Left ventricle myocardium superior (tissue), 1 donor: Measurements from ENCODE around the gene SEMA3G. TPM values are rescaled to one million over a fixed set of nuclear protein-coding genes. Genes with fewer than 3 reads are reported as not detected.
A peak's percentile ranks its signal among the peaks of the same experiment; 100 is the strongest.

ENCODE experiments used
- ATAC-seq: fragments of 200-7000 bp; cut with Tn5 transposase; one replicate; pipeline ENCODE4 v1.9.1; 2020; ENCODE audit warnings: mild to moderate bottlenecking, moderate library complexity
- DNase-seq: peaks from one replicate; pipeline ENCODE4 v3.0.0-alpha.2; 2020
- intact Hi-C: fragments of 100-400 bp; cut with micrococcal nuclease; formaldehyde crosslinking; loops from one replicate; pipeline ENCODE4 v1.11.0; 2022
- total RNA-seq: library from RNA; stranded (reverse); fragmentation: NEBNext Ultra II Directional; extraction: Animal tissue kit (Norgen Biotek cat#: 25700); gene quantifications from one replicate; pipeline ENCODE4 v1.2.1, GENCODE V29; 2021
- donor health status: DM: no; HTN: yes; CAD: no; lungs with severe emphysema.

The SEMA3G gene
- total RNA-seq, 1 donor from 2014 or later, result 9.1 TPM

- intact Hi-C loops, result no loop called here
- DNase-seq (no peak), ATAC-seq (no peak)
These were observed 2.3 kb downstream of the SEMA3G start for GRCh38 chr3:52442409-52443267.

- DNase-seq (no peak), ATAC-seq (no peak)
- intact Hi-C loops, result no loop called here
These were observed 3.1 kb downstream of the SEMA3G start for GRCh38 chr3:52441772-52442332.

- intact Hi-C loops, result no loop called here
- ATAC-seq (no peak), DNase-seq (no peak)
These were observed 3.7 kb downstream of the SEMA3G start for GRCh38 chr3:52441091-52441771.

- DNase-seq (no peak), ATAC-seq (no peak)
- intact Hi-C loops, result no loop called here
These were observed 4.2 kb downstream of the SEMA3G start for GRCh38 chr3:52440671-52441070.

DNA sequence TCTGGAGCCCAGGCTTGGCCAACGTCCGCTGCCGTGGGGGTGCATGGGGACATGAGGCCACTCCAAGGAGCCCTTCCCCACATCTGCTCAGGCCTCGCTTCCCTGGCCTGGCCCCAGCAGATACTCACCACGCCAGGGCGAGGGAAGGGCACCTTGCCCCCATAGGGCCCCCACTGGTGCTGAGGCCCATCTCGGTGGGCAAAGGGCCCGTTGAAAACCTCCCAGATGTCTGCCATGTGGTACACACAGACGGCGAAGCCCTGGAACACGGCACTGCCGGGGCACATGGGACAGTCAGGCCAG is 4.7 kb downstream of the SEMA3G start:
- ATAC-seq (no peak), DNase-seq (no peak)
- intact Hi-C loops, result no loop called here

GRCh38 chr3:52439426-52440248 is 5.3 kb downstream of the SEMA3G start:
- intact Hi-C loops, result no loop called here
- DNase-seq (no peak), ATAC-seq (no peak)

DNA sequence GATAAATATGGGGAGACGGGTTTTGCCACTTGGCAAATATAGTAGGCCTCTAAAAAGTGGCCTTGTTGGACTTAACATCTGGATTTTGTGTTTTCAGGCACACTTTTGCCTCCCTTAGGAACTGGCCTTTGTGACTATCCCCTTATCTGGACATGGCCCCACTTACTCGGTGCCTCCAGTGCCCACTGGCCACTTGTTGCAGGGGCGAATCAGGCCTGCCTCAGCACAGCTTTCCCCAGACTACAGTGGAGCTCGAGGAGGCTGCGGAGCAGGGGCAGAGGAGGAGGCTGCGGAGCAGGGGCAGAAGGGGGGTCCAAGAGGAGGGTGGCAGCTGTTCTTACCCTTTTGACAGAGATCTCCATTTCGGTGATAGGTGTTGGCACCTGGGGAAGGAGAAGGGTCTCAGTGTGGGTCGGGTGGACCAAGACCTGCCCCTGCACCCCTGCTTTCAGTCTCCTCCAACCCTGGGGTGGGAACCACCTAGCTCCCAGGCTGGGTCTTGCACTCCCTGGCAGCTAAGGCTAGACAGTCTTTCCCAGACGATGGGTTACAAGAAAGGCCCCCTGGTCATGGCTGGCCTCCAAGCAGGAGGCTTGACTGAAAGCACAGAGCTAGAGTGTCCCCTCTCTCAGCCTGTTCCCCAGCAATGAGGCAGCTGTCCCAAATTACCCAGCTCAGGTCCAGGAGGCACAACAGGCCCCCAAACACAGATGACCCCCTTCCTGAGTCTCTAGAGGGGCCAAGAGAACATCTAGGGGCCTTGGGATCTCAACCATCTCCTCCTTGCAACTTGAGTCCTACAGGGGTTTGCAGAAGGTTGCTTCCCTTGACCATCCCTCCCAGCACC is 6.1 kb downstream of the SEMA3G start:
- intact Hi-C loops, result no loop called here
- DNase-seq (no peak), ATAC-seq (no peak)

- intact Hi-C loops, result no loop called here
- DNase-seq, result no peak
- no peak for ATAC-seq
These were observed 6.9 kb downstream of the SEMA3G start for GRCh38 chr3:52438104-52438376.

- intact Hi-C loops, result no loop called here
- DNase-seq (no peak), ATAC-seq (no peak)
These were observed 7.4 kb downstream of the SEMA3G start for GRCh38 chr3:52437326-52438103.

GRCh38 chr3:52436500-52437149 is 8.3 kb downstream of the SEMA3G start:
- ATAC-seq, result peak; percentile 64
- peak; percentile 67 for DNase-seq
- intact Hi-C loops, result no loop called here

DNA sequence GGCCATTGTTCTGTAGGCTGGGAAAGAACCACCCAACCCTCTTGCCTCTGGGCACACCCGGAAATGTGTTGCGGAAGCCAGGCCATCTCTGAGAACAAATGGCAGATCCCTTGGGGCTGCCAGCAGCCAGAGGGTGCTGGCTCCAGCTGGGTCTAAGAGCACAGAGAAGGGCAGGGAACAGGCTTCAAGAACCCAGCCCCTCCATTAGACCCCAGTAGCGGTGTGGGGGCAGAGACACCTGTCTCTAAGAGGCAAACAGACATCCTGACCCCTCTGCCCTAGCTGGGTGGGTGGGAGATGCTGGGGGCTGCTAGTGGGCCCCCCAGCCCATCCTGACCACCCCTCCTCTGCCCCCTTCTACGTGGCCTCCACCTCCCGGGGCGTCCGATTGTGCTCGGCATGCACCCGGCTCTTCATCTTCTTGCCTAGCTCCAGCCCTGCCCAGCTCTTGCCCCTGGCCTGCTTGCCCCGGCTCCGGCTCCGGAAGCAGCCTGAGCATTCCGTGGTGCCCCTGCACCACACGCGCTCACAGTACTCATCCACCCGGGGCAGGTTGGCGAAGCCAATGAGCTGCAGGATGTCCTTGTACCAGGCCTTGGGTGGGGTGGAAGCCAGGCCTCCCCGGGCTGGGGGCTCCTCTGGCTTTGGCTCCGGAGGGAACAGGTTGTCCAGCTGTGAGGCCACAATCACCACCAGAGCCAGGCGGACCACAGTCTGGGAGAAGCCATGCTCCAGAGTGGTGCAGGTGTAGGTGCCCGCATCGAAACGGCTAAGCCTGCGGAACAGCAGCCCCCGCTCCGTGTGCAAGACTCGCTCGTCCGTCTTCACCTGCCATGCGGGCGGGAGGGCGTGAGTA is 9.4 kb downstream of the SEMA3G start:
- ATAC-seq (no peak), DNase-seq (no peak)
- intact Hi-C loops, result no loop called here

DNA sequence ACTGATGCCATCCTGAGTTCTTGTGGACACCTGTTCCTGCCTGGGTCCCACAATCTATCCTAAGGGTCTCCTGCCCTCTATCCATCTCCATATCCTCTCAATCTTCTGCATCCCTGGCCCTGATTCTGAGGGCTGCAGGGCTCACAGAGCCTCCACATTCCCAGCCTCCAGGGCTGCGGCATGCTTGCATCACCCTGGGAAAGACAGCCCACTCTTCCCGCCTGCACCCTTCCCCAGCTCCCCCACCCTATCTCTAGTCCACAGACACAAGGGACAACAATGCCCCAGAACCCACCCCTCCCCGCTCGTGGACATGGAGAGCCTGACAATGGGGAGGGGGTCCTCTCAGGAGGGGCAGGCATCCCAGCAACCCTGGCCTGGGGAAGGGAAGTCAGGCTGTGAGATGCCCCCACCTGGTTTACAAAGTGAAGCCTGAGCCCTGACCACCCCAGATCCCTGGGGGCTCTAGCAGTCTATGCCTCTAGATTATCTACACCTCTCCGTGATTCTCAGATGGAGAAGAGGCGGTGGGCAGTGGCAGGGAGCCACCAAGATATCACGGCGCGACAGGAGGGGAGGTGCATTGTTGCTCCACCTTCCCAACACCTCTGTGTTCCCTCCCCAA is 10.3 kb downstream of the SEMA3G start:
- intact Hi-C loops, result no loop called here

DNA sequence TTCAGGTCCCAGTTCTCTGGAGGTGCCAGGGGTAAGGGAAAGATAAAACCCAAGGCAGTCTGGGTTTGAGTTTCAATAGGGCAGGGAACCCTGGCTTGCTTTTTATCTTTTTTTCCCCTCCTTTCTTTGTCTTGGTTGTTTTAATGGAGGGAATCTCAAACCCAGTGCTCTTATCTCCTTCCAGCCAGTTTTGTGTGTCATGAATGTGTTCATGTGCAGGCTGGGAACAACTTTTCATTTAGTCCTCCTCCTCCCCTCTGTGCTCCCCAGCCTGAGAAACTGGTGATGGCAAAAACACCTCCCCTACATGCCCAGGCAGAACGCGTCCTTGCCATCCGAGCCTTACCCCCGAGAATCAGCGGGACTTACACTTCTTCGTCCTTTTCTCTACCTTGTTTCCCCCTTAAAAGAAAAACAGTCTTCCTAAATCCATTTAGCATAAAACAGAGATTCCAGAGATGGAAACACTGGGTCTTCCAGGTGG is 10.9 kb downstream of the SEMA3G start:
- ATAC-seq (no peak), DNase-seq (no peak)
- intact Hi-C loops, result no loop called here

More for the DNA sequence above, 10.3 kb downstream of the SEMA3G start:
- ATAC-seq, result no peak
- DNase-seq, result no peak

DNA sequence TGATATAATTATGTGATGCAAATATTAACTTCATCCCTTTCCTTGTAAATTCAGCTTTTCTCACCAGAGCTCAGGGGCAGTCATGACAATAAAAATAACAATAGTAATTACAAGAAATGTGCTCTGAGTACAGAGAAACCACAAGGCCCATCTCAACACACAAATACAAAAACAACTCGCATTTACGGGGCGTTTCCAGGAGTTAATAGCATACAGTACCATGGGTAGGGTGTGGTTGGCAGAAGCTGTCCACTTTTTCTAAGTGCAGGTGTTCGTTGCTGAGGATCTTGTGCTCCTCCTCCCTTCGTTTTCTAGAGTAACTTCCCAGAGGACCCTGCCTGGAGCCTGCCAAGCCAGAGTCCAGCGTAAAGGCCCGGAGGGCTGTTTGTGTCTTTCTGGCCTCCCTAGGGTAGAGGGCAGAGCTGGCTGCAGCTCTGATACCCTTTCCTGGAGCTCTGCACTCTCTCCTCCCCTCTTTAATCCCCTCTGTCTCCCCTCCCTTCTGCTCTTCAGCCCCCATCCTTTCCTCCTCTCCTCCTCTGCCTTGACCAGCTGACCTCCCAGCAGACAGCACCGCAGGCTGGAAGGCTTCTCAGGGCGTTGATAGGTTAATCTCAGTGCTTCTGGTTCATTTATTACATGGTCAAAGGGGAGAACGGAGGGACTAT is 11.4 kb downstream of the SEMA3G start:
- DNase-seq (no peak), ATAC-seq (peak; percentile 23)
- intact Hi-C loops, result no loop called here

DNA sequence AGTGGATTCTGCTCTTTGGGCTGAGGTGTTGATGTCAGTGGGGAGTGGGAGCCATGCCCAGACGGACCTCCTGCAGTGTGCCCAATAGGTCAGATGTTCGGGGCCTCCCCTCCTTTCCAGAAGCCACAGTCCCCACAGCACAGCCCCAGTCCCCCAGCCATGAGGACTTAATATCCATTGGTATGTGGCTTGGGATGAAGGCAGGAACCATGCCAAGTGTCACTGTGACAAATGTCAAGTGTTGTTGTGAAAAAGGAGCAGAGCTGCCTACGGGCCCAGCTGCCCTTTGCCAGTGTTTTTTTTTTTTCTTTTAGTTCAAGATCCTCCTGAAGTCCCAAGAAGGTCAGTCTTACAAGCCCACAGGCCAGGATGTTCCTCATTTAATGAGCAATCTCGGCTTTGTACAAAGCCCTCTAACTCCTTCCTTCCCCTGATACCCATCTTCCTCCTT is 12.2 kb downstream of the SEMA3G start:
- intact Hi-C loops, result no loop called here
- peak; percentile 31 for ATAC-seq
- no peak for DNase-seq

GRCh38 chr3:52432225-52432624 is 12.7 kb downstream of the SEMA3G start:
- ATAC-seq (no peak), DNase-seq (no peak)
- intact Hi-C loops, result no loop called here
